ENCODE data around the gene OLFM1. TPM values are rescaled to one million over a fixed set of nuclear protein-coding genes. Genes with fewer than 3 reads are reported as not detected.

Gene OLFM1
- total RNA-seq, 4 donors from 2014 or later: 18.7 to 46.1 (median 38.6) TPM

- Histone ChIP-seq H3K9me3 (no peaks in the 10 kb centered on the region), H3K4me3 (no peak overlapping the region), H3K27me3 (peaks cover 0 to 57% (median 0%) of the 10 kb centered on the region in 4 donors), H3K4me1 (peaks cover 5 to 36% (median 27%) of the 10 kb centered on the region in 4 donors), H3K36me3 (no peaks in the 10 kb centered on the region), H3K27ac (replicated peaks in 1 of 4) (no peak overlapping the region)
- TF ChIP-seq POLR2A (IDR thresholded peaks at IDR 0.05; ENCODE audit: low read depth) (no peak), CTCF (IDR thresholded peaks at IDR 0.05) (no peak), EP300 (IDR thresholded peaks at IDR 0.05) (no peak), POLR2AphosphoS5 (IDR thresholded peaks at IDR 0.05) (no peak)
- WGBS: 81% methylated on average over 15 of the region's 15 CpGs
- intact Hi-C loops (cut with DNase I): no loop called here
- no peak for DNase-seq (ENCODE audit: extremely low spot score)
Observed at GRCh38 chr9:135081264-135081660, 6.2 kb upstream of the OLFM1 start.

GRCh38 chr9:135081731-135082130 lies 5.7 kb upstream of the OLFM1 start:
- H3K4me1 ChIP-seq: peaks cover 7 to 36% (median 27%) of the 10 kb centered on the region in 4 donors
- TF ChIP-seq CTCF (IDR thresholded peaks at IDR 0.05): no peak
- TF ChIP-seq POLR2AphosphoS5 (IDR thresholded peaks at IDR 0.05): no peak
- no peak for TF ChIP-seq POLR2A (IDR thresholded peaks at IDR 0.05; ENCODE audit: low read depth)
- TF ChIP-seq EP300 (IDR thresholded peaks at IDR 0.05): no peak
- no peak for DNase-seq (ENCODE audit: extremely low spot score)
- peaks cover 0 to 61% (median 0%) of the 10 kb centered on the region in 4 donors for H3K27me3 ChIP-seq
- H3K27ac ChIP-seq (replicated peaks in 1 of 4): no peak overlapping the region
- WGBS: 83% methylated on average over 15 of the region's 16 CpGs
- no peaks in the 10 kb centered on the region for H3K36me3 ChIP-seq
- H3K9me3 ChIP-seq: no peaks in the 10 kb centered on the region
- H3K4me3 ChIP-seq: no peak overlapping the region
- intact Hi-C loops (cut with DNase I): no loop called here

DNA sequence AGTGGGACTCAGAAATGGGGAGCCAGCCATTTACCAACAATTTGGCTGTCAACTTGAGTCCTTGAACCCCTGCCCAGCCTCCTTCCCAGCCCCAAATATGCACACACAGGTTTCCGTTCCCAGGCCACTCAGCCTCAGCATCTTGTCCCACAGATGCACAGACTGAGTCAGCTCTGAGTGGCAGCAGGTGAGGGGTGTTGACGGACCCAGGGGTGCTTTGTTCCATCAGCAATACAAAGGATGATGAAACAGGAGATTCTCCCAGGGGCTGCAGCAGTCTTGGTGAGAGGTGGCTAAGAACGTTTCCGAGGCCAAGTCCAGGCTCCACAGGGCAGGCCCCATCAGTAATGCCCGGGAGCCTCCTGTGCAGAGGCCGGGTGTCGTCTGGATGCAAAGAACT lies 4.9 kb upstream of the OLFM1 start:
- Histone ChIP-seq H3K36me3 (no peaks in the 10 kb centered on the region), H3K27me3 (peaks cover 0 to 68% (median 0%) of the 10 kb centered on the region in 4 donors), H3K9me3 (no peaks in the 10 kb centered on the region), H3K4me3 (no peak overlapping the region), H3K4me1 (peaks cover 13 to 35% (median 32%) of the 10 kb centered on the region in 4 donors), H3K27ac (replicated peaks in 1 of 4) (no peak overlapping the region)
- no peak for DNase-seq (ENCODE audit: extremely low spot score)
- 81% methylated on average over 6 of the region's 7 CpGs for WGBS
- TF ChIP-seq EP300 (IDR thresholded peaks at IDR 0.05): no peak
- intact Hi-C loops (cut with DNase I): no loop called here

DNA sequence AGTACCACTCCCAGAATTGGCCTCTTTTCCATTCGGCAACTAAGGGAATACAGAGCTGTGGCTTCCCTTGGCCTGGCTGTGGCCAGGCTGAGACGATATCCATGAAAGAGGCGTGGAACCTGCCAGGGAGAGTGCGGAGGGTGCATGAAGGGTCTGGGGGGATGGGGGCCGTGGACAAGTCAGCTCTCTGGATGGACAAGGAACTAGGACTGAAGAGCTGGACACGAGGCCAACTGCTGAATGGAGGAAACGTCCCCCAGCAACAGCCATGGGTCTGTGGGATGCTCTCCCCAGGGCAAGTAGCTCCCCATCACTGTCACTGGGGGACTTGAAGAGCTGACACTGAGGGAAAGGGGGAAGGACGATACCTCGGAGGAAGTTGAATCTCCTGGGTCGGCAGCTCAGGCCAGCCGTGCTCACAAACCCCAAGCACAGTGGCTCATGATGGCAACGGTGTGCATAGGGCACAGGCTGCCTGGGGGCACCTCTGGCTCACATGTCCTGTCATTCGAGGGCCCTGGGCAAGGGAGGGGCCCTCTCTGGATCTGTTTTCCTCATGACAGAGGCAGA lies 4.1 kb upstream of the OLFM1 start:
- WGBS: 67% methylated on average over 12 of the region's 13 CpGs
- H3K36me3 ChIP-seq: no peaks in the 10 kb centered on the region
- peaks cover 0 to 66% (median 3%) of the 10 kb centered on the region in 4 donors for H3K27me3 ChIP-seq
- DNase-seq (ENCODE audit: extremely low spot score): no peak
- no peak for TF ChIP-seq CTCF (IDR thresholded peaks at IDR 0.05)
- TF ChIP-seq EP300 (IDR thresholded peaks at IDR 0.05): no peak
- intact Hi-C loops (cut with DNase I): no loop called here
- no peak overlapping the region for H3K4me3 ChIP-seq
- H3K27ac ChIP-seq (replicated peaks in 1 of 4): no peak overlapping the region
- peaks cover 14 to 40% (median 38%) of the 10 kb centered on the region in 4 donors for H3K4me1 ChIP-seq
- no peaks in the 10 kb centered on the region for H3K9me3 ChIP-seq

- no peak for DNase-seq (ENCODE audit: extremely low spot score)
- H3K36me3 ChIP-seq: no peaks in the 10 kb centered on the region
- intact Hi-C loops (cut with DNase I): no loop called here
- no peak overlapping the region for H3K27ac ChIP-seq (replicated peaks in 1 of 4)
- no peak for TF ChIP-seq POLR2A (IDR thresholded peaks at IDR 0.05; ENCODE audit: low read depth)
- peaks cover 0 to 71% (median 8%) of the 10 kb centered on the region in 4 donors for H3K27me3 ChIP-seq
- no peak overlapping the region for H3K4me3 ChIP-seq
- peaks cover 19 to 45% (median 43%) of the 10 kb centered on the region in 4 donors for H3K4me1 ChIP-seq
- WGBS: 40% methylated on average over 1 of the region's 8 CpGs
- H3K9me3 ChIP-seq: no peaks in the 10 kb centered on the region
Observed at GRCh38 chr9:135083831-135084230, 3.6 kb upstream of the OLFM1 start.

DNA sequence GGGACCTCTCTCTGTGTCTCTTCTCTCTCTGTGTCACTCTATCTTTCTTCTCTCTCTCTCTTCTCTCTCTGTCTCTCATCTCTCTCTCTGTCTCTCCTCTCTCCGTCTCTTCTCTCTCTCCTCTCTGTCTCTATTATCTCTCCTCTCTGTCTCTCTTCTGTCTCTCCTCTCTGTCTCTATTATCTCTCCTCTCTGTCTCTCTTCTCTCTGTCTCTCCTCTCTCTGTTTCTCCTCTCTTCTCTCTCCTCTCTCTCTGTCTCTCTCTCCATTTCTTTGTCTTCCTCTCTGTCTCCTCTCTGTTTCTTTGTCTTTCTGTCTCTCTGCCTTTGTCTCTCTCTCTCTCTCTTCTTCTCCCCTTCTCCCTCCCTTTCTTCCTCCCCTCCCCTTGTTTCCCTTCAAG lies 3.2 kb upstream of the OLFM1 start:
- intact Hi-C loops (cut with DNase I): no loop called here
- 79% methylated on average over 1 of the region's 1 CpG for WGBS

More for the DNA sequence above, 3.2 kb upstream of the OLFM1 start:
- Histone ChIP-seq H3K4me3 (no peak overlapping the region), H3K36me3 (no peaks in the 10 kb centered on the region), H3K4me1 (peaks cover 19 to 49% (median 47%) of the 10 kb centered on the region in 4 donors), H3K9me3 (no peaks in the 10 kb centered on the region), H3K27ac (replicated peaks in 1 of 4) (no peak overlapping the region), H3K27me3 (peaks cover 0 to 76% (median 12%) of the 10 kb centered on the region in 4 donors)
- DNase-seq (ENCODE audit: extremely low spot score): no peak
- TF ChIP-seq EP300 (IDR thresholded peaks at IDR 0.05): no peak
- TF ChIP-seq CTCF (IDR thresholded peaks at IDR 0.05): no peak

All from esophagus muscularis mucosa (tissue), 4 donors.